Activated CD4-positive, alpha-beta T cell treated with anti-CD3 and anti-CD28 coated beads for 24 hours (primary cell): ENCODE measurements around the gene PHLDA1.

Source experiments
- DNase-seq, 2 donors: peaks; one replicate each; pipeline ENCODE4 v3.0.0-alpha.2; 2020; ENCODE audit warnings: low read depth in 2 of 2

The PHLDA1 gene

DNA sequence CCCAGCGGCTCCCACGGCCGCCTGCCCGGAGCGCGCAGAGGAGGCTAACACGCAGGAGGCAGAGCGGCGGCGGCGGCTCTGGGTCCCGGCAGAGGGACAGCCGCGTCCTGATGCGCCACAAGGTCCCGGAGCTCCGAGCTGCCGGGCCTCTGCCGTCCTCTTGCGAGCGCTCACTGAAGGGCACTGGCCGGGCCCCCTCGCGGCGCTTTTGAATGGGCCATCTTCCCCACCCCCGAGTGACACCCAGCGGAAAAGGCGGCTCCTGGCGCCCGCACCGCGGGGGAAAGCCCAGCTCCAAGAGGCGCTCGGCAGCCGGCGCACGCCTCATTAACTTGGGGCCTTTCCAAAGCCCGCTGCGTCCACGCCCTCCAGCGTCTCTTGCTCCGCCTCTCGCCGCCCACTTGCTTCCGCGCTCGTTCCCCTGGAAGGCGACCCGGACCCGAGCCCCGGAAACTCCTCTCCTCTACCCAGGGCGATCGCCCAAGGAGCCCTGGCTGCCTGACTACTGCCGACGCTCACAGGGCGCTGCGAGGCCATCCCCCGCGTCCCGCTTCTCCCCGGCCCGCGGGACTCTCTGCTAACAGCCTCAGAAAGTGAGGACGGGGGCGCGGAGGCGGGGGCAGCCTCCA, at the start of gene PHLDA1:
Gene PHLDA1 (minus strand): TSS at position 363 of the 629 bp plus-strand sequence.
- peak; percentile 91 to 94 for DNase-seq

DNA sequence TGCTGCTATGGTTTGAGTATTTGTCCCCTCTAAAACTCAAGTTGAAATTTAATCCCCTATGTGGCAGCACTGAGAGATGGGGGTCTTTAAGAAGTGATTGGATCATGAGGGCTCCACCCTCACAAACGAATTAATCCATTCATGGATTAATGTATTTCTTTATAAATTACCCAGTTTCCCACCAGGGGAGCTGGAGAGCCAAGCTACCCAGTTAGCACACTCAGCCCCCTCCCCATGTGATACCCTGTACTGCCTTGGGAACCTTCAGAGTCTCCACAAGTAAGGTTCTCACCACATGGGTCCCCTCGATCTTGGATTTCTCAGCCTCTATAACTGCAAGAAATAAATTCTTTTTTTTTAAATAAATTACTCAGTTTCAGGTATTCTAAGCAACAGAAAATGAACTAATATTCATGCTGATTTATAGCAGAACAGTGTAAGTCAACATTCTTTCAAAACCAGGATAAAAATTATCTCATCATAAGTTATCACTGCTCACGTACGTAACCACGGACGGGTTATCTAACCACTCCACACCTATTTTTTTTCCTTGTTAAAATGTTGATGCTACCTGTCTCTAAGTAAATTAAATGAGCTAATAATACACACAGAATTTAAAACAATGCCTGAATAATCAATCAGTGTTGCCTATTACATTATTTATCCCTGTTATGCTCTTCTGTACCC, 49.3 kb upstream of the PHLDA1 start:
- DNase-seq = no peak

DNA sequence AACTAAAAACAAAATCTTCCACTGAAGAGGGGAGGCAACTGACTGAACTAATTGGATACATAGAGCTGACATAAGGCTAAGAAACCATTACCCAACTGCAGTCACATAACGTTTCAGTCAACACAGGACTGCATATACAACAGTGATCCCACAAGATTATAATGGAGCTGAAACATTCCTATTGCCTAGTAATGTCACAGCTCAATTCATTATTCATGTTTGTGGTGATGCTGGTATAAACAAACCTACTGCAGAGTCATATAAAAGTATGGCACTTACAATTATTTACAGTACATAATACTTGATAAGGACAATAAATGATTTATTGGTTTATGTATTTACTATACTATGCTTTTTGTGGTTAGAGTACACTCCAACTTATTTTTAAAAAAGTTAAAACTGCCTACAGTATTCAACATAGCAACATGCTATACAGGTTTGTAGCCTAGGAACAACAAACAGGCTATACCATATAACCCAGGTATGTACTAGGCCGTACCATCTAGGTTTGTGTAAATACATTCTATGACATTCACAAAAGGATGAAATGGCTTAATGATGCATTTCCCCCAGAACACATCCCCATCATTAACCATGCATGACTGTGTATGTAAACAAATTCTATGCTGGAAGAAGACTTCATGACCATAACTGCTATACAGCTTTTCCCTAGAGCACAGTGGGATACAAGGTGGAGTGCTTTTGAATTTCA, 48.6 kb upstream of the PHLDA1 start:
- no peak for DNase-seq

DNA sequence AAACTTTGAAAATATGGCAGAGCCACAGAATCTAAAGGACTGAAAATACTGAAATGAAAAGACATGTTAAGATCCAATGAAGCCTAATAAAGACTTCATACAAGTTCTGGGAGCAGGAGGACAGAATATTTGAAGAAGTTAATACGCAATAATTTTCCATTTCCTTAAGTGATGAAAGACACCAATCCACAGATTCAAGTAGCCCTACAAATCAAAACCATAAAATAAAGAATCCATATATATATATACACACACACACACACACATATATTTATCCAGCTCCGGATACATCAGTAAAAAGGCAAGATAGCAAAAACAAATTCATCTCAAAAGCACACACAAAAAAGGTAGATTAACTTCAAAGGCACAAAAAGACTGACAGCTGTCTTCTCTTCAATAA, 47.2 kb upstream of the PHLDA1 start:
- DNase-seq = no peak

DNA sequence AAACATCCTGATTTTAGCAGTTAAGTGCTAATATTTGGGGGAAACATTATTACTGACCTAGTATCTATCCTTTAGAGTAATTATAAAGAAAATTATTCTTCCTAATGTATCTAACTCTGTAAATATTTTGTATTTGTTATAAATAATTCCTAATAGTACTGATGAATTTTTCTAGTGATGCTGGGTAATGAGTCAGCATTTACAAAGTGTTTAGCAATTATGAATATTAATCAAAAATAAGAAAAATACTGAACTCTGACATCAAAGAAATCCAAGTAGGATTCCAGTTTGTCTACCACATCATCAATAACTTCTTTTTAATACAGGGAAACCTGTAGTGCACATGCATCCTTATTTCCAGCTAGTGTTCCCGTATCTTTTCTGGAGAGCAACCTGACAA, 43.9 kb upstream of the PHLDA1 start:
- DNase-seq = no peak

DNA sequence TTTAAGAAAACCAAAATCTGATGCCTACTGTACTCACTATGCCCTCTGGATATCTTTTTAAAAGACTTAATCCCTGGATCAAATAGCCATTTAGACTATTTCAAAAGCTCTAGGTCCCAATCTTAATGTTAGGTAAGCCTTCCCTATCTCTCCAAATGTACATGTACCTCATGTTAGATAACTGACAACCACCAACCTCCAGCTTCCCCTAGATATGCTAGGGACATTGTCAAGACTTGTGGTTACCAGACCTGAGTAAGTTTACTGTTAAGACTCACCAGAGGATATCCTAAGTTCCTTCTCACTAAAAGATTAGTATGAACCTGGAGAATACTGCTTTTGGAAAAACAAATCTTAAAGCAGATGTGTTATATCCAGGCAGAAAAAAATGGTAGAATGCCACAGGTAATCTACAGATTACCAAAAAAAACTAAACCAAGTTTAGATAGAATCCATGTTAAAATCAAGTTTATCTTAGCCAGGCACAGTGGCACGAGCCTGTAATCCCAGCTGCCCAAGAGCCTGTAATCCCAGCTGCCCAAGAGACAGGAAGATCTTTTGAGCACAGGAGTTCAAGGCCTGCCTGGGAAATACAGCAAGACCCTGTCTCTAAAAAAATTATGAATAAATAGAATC, 43.2 kb upstream of the PHLDA1 start:
- no peak for DNase-seq

DNA sequence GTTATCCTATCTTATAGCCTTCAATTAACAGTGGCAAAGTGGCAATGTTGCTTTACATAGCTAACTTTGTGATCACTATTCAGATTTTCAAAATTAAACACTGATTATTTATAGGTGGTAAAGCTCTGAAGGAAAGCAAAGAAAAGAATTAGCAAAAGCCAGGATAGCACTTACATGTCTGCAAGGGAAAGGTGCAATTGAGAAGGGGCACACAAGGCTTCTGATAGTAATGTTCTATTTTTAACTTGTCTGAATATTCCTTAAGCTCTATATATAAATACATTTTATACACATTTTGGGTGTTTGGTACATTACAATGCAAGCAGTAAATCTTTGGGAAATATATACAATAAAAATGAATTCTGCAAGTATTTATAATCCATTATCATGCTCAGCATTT, 42.0 kb upstream of the PHLDA1 start:
- DNase-seq = no peak

- no peak for DNase-seq
These were observed 41.0 kb upstream of the PHLDA1 start for GRCh38 chr12:76072568-76072967.

DNA sequence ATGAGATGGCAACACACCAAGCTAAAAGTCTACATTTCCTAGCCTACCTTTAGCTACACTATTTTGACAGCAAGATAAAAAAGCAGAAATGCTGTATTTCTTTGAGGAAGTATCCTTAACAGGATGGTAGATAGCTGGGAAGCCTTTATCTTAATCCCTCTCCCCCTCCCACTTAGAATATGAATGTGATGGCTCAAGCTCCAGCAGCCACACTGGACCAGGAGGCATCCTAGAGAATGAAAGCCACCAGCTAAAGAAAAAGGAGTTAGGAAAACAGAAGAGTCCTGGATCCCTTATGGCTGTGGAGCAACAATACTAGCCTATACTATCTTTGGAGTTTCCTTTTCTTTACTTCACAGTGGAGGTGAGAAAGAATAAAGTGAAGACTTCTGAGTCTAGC, 37.8 kb upstream of the PHLDA1 start:
- no peak for DNase-seq

- DNase-seq = no peak
These were observed 34.3 kb upstream of the PHLDA1 start for GRCh38 chr12:76065917-76066316.

GRCh38 chr12:76064904-76065303, 33.3 kb upstream of the PHLDA1 start:
- no peak for DNase-seq

DNA sequence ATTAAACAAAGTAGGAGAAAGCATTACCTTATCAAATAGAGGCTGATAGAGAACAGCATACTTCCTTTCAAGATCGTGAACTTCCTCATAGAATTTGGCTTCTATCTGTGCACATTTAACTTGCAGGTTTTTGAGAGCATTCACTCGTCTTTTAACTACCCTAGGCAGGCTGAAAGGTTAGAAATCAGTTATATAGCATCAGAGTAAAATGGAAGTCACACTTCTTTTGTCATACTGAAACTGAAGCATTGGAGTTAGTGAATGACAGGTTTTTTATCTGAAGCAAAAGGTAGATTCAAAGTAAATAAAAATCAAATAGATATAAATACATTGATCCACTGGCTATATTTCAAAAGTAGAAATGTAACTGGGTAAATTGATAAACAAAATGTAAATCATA, 28.5 kb upstream of the PHLDA1 start:
- no peak for DNase-seq

DNA sequence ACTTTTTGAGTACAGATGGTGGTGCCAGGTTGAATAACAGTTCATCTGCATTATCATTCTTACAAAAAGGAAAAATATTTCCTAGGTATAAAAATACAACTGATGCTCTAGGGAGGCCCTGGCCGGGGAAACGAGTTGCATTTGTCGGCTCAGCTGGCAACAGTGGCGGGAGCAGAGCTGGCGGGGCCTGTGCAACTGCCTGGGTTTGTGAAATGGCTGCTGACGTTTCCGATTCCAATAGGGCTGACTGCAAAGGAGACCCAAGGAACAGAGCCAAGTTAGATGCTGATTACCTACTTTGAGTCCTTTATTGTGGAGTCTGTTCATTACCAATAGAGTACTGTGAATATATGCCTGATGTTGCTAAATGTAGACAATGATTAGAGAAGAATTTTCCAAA, 25.8 kb upstream of the PHLDA1 start:
- no peak for DNase-seq

GRCh38 chr12:76055393-76055792, 23.8 kb upstream of the PHLDA1 start:
- no peak for DNase-seq

- DNase-seq = no peak
These were observed 18.1 kb upstream of the PHLDA1 start for GRCh38 chr12:76049575-76050251.

GRCh38 chr12:76047742-76048141, 16.2 kb upstream of the PHLDA1 start:
- no peak for DNase-seq

GRCh38 chr12:76047060-76047459, 15.5 kb upstream of the PHLDA1 start:
- no peak for DNase-seq

DNA sequence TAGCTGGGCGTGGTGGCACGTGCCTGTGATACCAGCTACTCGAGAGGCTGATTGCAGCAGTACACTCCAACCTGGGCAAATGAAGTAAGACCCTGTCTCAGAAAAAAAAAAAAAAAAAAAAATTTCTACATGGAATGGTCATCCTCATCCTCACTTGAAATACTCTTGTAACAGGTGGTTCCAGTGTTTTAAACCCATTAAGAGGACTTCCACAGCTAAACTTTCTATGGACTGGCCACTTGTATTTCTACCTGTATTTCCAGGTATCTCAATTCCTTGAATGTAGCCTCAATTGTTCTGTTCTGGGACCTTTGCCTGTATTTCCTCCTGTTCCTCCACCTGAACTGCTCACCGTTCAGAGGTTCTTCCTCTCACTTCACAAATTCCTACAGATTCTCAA, 11.8 kb upstream of the PHLDA1 start:
- DNase-seq = no peak

DNA sequence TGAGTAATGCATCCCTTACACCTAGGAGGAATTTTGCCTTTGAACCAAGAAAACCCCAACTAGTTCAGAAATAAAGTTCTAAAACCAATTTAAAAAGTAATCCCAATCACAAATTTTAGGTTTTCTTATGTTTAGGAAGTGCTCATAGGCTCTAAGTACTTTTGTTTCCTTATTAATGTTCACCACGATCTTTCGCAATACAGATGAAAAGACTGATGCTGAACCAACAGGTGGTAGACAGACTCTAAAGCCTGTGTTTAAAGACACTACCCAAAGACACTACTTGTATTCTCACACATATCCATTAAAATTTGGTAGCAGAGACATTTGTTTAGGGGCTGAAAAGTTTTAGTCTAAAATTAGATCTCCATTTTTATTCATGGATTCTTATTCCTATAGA, 10.6 kb upstream of the PHLDA1 start:
- DNase-seq = no peak

- DNase-seq = no peak
These were observed 9.8 kb upstream of the PHLDA1 start for GRCh38 chr12:76041406-76041805.

- no peak for DNase-seq
These were observed 8.9 kb upstream of the PHLDA1 start for GRCh38 chr12:76040461-76040860.

GRCh38 chr12:76038176-76038575, 6.6 kb upstream of the PHLDA1 start:
- DNase-seq = no peak
